Skin of body (tissue), 3 donors: Measurements from ENCODE around the gene SLC38A11. TPM values are rescaled to one million over a fixed set of nuclear protein-coding genes. Genes with fewer than 3 reads are reported as not detected.

Experiments
- DNase-seq: peaks from one replicate; lab custom pipeline; 2025; lab: John Stamatoyannopoulos, UW
- small RNA-seq: library from RNA; depleted of rRNA; stranded (forward); fragments of <200 nt; gene quantifications from one replicate; pipeline ENCODE3, GENCODE V24; 2014; ENCODE audit warnings: low replicate concordance
- total RNA-seq: library from RNA; depleted of rRNA; stranded (reverse); fragments of >200 nt; gene quantifications from one replicate; pipeline ENCODE4 v1.2.3, GENCODE V29; 2014

The SLC38A11 gene
- total RNA-seq, 1 donor from 2014 or later = 0.69 TPM

DNA sequence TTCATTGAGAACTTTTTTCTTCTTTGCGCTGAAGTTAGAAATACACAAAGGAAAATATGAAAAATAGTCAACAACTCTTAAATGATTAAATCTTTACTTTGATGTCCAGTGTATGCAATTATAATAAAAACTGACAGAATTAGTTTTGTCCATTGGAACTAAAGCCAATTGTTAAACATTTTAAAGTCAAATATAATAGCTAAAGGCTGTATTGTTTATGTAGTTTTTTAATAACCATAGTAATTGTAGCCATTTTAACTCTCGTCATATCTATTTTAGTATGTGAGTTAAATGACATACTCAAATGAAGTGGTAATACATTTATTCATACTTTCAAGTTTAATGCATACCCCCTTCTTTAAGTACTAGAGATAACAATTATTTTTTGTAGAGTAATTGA lies 109.0 kb downstream of the SLC38A11 start:
- DNase-seq = no peak

Small RNAs within 50 kb of the gene (small RNA-seq; reads per million reads assigned to genes)
- gene RNA5SP110 (not detected), gene RNA5SP111 (not detected)

Other genes starting within 250 kb of the SLC38A11 start
- 25.9 TPM for gene COBLL1, start 113.7 kb downstream of the SLC38A11 start, total RNA-seq
- gene SCN3A, start 248.5 kb upstream of the SLC38A11 start, total RNA-seq = 1.2 TPM